GM23338 (cell line): ENCODE measurements around the gene LCE3B. TPM values are rescaled to one million over a fixed set of nuclear protein-coding genes. Genes with fewer than 3 reads are reported as not detected.

Source experiments
- ATAC-seq: fragments of 200-7000 bp; cut with Tn5 transposase; 3 replicates; pipeline ENCODE4 v1.9.1; 2020
- DNase-seq: peaks from one replicate; pipeline ENCODE4 v3.0.0-alpha.2; 2015; ENCODE audit warnings: low spot score
- H2AFZ ChIP-seq: fragments of 200-600 bp; sonication (generic); 2 replicates; pipeline ENCODE4 v1.8.0; 2016; ENCODE audit warnings: antibody characterized with exemption, mild to moderate bottlenecking, moderate library complexity
- H3F3A ChIP-seq: fragments of 200-600 bp; sonication (generic); replicated peaks from 2 replicates; pipeline ENCODE4 v1.8.0; 2017; ENCODE audit warnings: antibody characterized with exemption, mixed run types, low read depth
- H3K27ac ChIP-seq: fragments of 200-600 bp; sonication (generic); 2 replicates; pipeline ENCODE4 v1.6.1; 2016; ENCODE audit warnings: low read depth
- H3K27me3 ChIP-seq: fragments of 200-600 bp; sonication (generic); 2 replicates; pipeline ENCODE4 v1.8.0; 2016; ENCODE audit warnings: mild to moderate bottlenecking, mixed run types, moderate library complexity; ENCODE audit not compliant: insufficient read depth
- H3K36me3 ChIP-seq: fragments of 200-600 bp; sonication (generic); 2 replicates; pipeline ENCODE4 v1.8.0; 2016; ENCODE audit warnings: mild to moderate bottlenecking; ENCODE audit not compliant: insufficient read depth
- H3K4me1 ChIP-seq: fragments of 200-600 bp; sonication (generic); 2 replicates; pipeline ENCODE4 v1.8.0; 2016; ENCODE audit warnings: mild to moderate bottlenecking, moderate library complexity; ENCODE audit not compliant: insufficient read depth
- H3K4me2 ChIP-seq: fragments of 200-600 bp; sonication (generic); 2 replicates; pipeline ENCODE4 v1.7.1; 2017; ENCODE audit warnings: mixed run types
- H3K4me3 ChIP-seq: fragments of 200-600 bp; sonication (generic); 2 replicates; pipeline ENCODE4 v1.6.1; 2016; ENCODE audit warnings: mixed run types
- H3K79me2 ChIP-seq: fragments of 200-600 bp; sonication (generic); replicated peaks from 2 replicates; pipeline ENCODE4 v1.8.0; 2017; ENCODE audit warnings: mild to moderate bottlenecking; ENCODE audit not compliant: insufficient read depth
- H3K9me2 ChIP-seq: fragments of 200-600 bp; sonication (generic); 2 replicates; pipeline ENCODE4 v1.8.0; 2017; ENCODE audit not compliant: insufficient read depth
- H4K20me1 ChIP-seq: fragments of 200-600 bp; sonication (generic); replicated peaks from 2 replicates; pipeline ENCODE4 v1.8.0; 2017; ENCODE audit warnings: mild to moderate bottlenecking; ENCODE audit not compliant: insufficient read depth
- H3K27ac Mint-ChIP-seq: 2 replicates; pipeline ENCODE4 v1.8.0; 2020; ENCODE audit warnings: inconsistent platforms, mild to moderate bottlenecking, moderate library complexity, mixed read lengths
- H3K27me3 Mint-ChIP-seq: 3 replicates; pipeline ENCODE4 v1.8.0; 2022; ENCODE audit warnings: low read depth, mild to moderate bottlenecking, moderate library complexity, mixed read lengths, inconsistent platforms; ENCODE audit not compliant: insufficient read depth, poor library complexity
- H3K36me3 Mint-ChIP-seq: 3 replicates; pipeline ENCODE4 v1.8.0; 2021; ENCODE audit warnings: low read depth, mild to moderate bottlenecking, inconsistent platforms, moderate library complexity, mixed read lengths
- H3K4me1 Mint-ChIP-seq: 3 replicates; pipeline ENCODE4 v1.8.0; 2020; ENCODE audit warnings: mild to moderate bottlenecking, inconsistent platforms, mixed read lengths
- H3K4me3 Mint-ChIP-seq: 3 replicates; pipeline ENCODE4 v1.8.0; 2021; ENCODE audit warnings: moderate library complexity, mild to moderate bottlenecking, inconsistent platforms, mixed read lengths
- H3K9me3 Mint-ChIP-seq: 3 replicates; pipeline ENCODE4 v1.8.0; 2020; ENCODE audit warnings: moderate library complexity, mild to moderate bottlenecking, inconsistent platforms, mixed read lengths
- CREB1 ChIP-seq: fragments of 250-450 bp; sonication (Bioruptor Pico); IDR thresholded peaks from 2 replicates; pipeline ENCODE4 v1.5.0; 2020; ENCODE audit warnings: low read depth, mild to moderate bottlenecking, moderate library complexity
- EZH2 ChIP-seq: fragments of 200-600 bp; sonication (generic); IDR thresholded peaks from one replicate; pipeline ENCODE4 v1.8.0; 2017; ENCODE audit warnings: antibody characterized with exemption, mild to moderate bottlenecking, low read depth; ENCODE audit not compliant: unreplicated experiment
- EZH2phosphoT487 ChIP-seq: fragments of 200-600 bp; sonication (generic); IDR thresholded peaks from one replicate; pipeline ENCODE4 v1.8.1; 2018; ENCODE audit warnings: antibody characterized with exemption; ENCODE audit not compliant: unreplicated experiment
- JUNB ChIP-seq: IDR thresholded peaks from one replicate; pipeline ENCODE4 v1.6.1; 2016; ENCODE audit warnings: antibody characterized with exemption; ENCODE audit not compliant: unreplicated experiment
- NANOG ChIP-seq: IDR thresholded peaks from 2 replicates; pipeline ENCODE4 v1.6.1; 2016; ENCODE audit warnings: antibody characterized with exemption, borderline replicate concordance
- POLR2AphosphoS5 ChIP-seq: IDR thresholded peaks from 2 replicates; pipeline ENCODE4 v1.6.1; 2016; ENCODE audit warnings: antibody characterized with exemption, low read depth
- STAT1 ChIP-seq: IDR thresholded peaks from one replicate; pipeline ENCODE4 v1.6.1; 2016; ENCODE audit warnings: antibody characterized with exemption; ENCODE audit not compliant: unreplicated experiment
- ZNF114 ChIP-seq: fragments of 250-450 bp; sonication (Bioruptor Pico); IDR thresholded peaks from 2 replicates; pipeline ENCODE4 v1.5.0; 2020; ENCODE audit warnings: mild to moderate bottlenecking, moderate library complexity
- ZNF331 ChIP-seq: fragments of 250-450 bp; sonication (Bioruptor Pico); IDR thresholded peaks from 2 replicates; pipeline ENCODE4 v1.5.0; 2020; ENCODE audit warnings: low read depth, mild to moderate bottlenecking, moderate library complexity
- polyA plus RNA-seq: library from polyadenylated mRNA; unstranded; fragments of >200 nt; fragmentation: Nextera tagmentation; extraction: Ambion mirVana; gene quantifications from 2 replicates; pipeline ENCODE4 v1.2.1, GENCODE V29; 2016
- total RNA-seq: library from RNA; depleted of rRNA; stranded (reverse); fragments of >200 nt; shearing (Covaris generic); gene quantifications from 2 replicates; pipeline ENCODE4 v1.2.3, GENCODE V29; 2014
- TF ChIP-seq, protein P1 (sequence below): fragments of 250-450 bp; sonication (Bioruptor Pico); IDR thresholded peaks from 2 replicates; pipeline ENCODE4 v1.5.0; 2020; ENCODE audit warnings: mild to moderate bottlenecking, moderate library complexity
- TF ChIP-seq, protein P2 (sequence below), 2 experiments: fragments of 200-600 bp in 1 of 2; sonication (generic) in 1 of 2; conservative IDR thresholded peaks; 2 replicates each; pipeline versions ENCODE4 v1.5.1 to v1.6.1; 2016 to 2017; ENCODE audit warnings: antibody characterized with exemption in 2 of 2, low read depth in 2 of 2, mild to moderate bottlenecking in 2 of 2, moderate library complexity in 1 of 2
- TF ChIP-seq, protein P3 (sequence below): IDR thresholded peaks from 2 replicates; pipeline ENCODE4 v1.6.1; 2016; ENCODE audit warnings: antibody characterized with exemption

LCE3B gene
- total and polyA plus RNA-seq, 2 experiments from 2014 or later = not detected

DNA sequence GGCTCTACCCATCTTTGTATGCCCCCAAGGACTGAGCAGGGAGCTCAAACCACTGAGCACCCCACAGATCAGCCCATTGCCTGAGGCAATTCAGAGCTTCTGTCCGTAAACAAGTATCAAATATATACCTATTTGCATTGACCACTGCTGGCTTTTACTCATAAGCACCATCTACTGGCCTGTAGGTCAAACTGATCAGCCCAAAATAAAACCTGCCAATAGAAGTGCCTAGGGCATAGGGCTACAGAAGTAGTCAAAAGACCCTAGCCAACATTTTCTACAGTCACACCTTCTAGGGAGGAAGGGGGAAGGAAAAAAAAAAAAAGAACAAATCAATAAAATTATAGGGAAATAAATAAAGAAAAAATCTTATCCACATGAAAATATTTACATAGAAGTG, 28.0 kb upstream of the LCE3B start:
- H3K27me3 ChIP-seq = no peaks in the 10 kb centered on the region
- Mint-ChIP-seq H3K9me3 (peaks cover 2% of the 10 kb centered on the region; the same call in 1 of the 3 replicates), H3K4me3 (no peak overlapping the region), H3K36me3 (no peaks in the 10 kb centered on the region), H3K4me1 (no peaks in the 10 kb centered on the region), H3K27me3 (no peaks in the 10 kb centered on the region), H3K27ac (no peak overlapping the region)
- no peak overlapping the region for H2AFZ ChIP-seq
- no peak for DNase-seq
- H3K4me1 ChIP-seq = no peaks in the 10 kb centered on the region
- H3K4me3 ChIP-seq = no peak overlapping the region
- H3K79me2 ChIP-seq = no peaks in the 10 kb centered on the region
- no peaks in the 10 kb centered on the region for H3F3A ChIP-seq
- peaks cover 4% of the 10 kb centered on the region; the same call in 1 of the 2 replicates for H3K9me2 ChIP-seq
- ATAC-seq = no peak
- no peak for TF ChIP-seq CREB1 (CRISPR knock-in tag)
- no peaks in the 10 kb centered on the region for H3K36me3 ChIP-seq
- H4K20me1 ChIP-seq = no peaks in the 10 kb centered on the region
- no peak overlapping the region for H3K4me2 ChIP-seq
- H3K27ac ChIP-seq = no peak overlapping the region

DNA sequence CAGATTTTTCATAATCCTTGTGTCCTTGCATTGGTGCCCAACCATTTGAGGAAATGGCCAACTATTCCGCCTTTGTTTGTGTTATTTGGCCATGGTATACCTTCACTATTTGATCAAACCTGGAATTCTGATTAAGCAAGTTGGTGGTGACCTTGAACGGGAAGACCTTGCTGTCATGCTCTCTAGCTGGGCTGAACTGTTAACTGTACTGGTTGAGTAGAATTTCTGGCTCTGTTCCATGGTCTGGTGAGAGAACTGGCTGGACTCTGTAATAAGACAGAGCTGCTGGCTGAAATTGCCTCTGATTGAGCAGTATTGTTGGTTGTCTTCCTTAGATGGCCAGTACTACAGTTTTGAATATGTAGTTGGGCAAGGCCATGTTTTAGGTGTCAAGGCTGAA, 16.6 kb upstream of the LCE3B start:
- Histone ChIP-seq H3K36me3 (no peaks in the 10 kb centered on the region), H3K27me3 (no peaks in the 10 kb centered on the region), H3F3A (no peaks in the 10 kb centered on the region), H3K4me1 (no peaks in the 10 kb centered on the region), H3K27ac (no peak overlapping the region), H2AFZ (no peak overlapping the region), H3K9me2 (no peaks in the 10 kb centered on the region), H4K20me1 (no peaks in the 10 kb centered on the region), H3K4me3 (no peak overlapping the region), H3K79me2 (no peaks in the 10 kb centered on the region), H3K4me2 (no peak overlapping the region)
- Mint-ChIP-seq H3K4me1 (no peaks in the 10 kb centered on the region), H3K27me3 (no peaks in the 10 kb centered on the region), H3K36me3 (no peaks in the 10 kb centered on the region), H3K27ac (no peak overlapping the region), H3K9me3 (no peaks in the 10 kb centered on the region), H3K4me3 (no peak overlapping the region)
- no peak for DNase-seq
- no peak for ATAC-seq
- TF ChIP-seq CREB1 (CRISPR knock-in tag) = no peak
- TF ChIP-seq, protein P1, sequence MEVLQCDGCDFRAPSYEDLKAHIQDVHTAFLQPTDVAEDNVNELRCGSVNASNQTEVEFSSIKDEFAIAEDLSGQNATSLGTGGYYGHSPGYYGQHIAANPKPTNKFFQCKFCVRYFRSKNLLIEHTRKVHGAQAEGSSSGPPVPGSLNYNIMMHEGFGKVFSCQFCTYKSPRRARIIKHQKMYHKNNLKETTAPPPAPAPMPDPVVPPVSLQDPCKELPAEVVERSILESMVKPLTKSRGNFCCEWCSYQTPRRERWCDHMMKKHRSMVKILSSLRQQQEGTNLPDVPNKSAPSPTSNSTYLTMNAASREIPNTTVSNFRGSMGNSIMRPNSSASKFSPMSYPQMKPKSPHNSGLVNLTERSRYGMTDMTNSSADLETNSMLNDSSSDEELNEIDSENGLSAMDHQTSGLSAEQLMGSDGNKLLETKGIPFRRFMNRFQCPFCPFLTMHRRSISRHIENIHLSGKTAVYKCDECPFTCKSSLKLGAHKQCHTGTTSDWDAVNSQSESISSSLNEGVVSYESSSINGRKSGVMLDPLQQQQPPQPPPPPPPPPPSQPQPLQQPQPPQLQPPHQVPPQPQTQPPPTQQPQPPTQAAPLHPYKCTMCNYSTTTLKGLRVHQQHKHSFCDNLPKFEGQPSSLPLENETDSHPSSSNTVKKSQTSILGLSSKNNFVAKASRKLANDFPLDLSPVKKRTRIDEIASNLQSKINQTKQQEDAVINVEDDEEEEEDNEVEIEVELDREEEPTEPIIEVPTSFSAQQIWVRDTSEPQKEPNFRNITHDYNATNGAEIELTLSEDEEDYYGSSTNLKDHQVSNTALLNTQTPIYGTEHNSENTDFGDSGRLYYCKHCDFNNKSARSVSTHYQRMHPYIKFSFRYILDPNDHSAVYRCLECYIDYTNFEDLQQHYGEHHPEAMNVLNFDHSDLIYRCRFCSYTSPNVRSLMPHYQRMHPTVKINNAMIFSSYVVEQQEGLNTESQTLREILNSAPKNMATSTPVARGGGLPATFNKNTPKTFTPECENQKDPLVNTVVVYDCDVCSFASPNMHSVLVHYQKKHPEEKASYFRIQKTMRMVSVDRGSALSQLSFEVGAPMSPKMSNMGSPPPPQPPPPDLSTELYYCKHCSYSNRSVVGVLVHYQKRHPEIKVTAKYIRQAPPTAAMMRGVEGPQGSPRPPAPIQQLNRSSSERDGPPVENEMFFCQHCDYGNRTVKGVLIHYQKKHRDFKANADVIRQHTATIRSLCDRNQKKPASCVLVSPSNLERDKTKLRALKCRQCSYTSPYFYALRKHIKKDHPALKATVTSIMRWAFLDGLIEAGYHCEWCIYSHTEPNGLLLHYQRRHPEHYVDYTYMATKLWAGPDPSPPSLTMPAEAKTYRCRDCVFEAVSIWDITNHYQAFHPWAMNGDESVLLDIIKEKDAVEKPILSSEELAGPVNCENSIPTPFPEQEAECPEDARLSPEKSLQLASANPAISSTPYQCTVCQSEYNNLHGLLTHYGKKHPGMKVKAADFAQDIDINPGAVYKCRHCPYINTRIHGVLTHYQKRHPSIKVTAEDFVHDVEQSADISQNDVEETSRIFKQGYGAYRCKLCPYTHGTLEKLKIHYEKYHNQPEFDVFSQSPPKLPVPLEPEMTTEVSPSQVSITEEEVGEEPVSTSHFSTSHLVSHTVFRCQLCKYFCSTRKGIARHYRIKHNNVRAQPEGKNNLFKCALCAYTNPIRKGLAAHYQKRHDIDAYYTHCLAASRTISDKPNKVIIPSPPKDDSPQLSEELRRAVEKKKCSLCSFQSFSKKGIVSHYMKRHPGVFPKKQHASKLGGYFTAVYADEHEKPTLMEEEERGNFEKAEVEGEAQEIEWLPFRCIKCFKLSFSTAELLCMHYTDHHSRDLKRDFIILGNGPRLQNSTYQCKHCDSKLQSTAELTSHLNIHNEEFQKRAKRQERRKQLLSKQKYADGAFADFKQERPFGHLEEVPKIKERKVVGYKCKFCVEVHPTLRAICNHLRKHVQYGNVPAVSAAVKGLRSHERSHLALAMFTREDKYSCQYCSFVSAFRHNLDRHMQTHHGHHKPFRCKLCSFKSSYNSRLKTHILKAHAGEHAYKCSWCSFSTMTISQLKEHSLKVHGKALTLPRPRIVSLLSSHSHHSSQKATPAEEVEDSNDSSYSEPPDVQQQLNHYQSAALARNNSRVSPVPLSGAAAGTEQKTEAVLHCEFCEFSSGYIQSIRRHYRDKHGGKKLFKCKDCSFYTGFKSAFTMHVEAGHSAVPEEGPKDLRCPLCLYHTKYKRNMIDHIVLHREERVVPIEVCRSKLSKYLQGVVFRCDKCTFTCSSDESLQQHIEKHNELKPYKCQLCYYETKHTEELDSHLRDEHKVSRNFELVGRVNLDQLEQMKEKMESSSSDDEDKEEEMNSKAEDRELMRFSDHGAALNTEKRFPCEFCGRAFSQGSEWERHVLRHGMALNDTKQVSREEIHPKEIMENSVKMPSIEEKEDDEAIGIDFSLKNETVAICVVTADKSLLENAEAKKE (CRISPR knock-in tag) = no peak
- TF ChIP-seq, protein P2, sequence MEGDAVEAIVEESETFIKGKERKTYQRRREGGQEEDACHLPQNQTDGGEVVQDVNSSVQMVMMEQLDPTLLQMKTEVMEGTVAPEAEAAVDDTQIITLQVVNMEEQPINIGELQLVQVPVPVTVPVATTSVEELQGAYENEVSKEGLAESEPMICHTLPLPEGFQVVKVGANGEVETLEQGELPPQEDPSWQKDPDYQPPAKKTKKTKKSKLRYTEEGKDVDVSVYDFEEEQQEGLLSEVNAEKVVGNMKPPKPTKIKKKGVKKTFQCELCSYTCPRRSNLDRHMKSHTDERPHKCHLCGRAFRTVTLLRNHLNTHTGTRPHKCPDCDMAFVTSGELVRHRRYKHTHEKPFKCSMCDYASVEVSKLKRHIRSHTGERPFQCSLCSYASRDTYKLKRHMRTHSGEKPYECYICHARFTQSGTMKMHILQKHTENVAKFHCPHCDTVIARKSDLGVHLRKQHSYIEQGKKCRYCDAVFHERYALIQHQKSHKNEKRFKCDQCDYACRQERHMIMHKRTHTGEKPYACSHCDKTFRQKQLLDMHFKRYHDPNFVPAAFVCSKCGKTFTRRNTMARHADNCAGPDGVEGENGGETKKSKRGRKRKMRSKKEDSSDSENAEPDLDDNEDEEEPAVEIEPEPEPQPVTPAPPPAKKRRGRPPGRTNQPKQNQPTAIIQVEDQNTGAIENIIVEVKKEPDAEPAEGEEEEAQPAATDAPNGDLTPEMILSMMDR (conservative IDR thresholded peaks at IDR 0.05; ENCODE audit: low read depth in 2 of 2) = no peak
- no peak for TF ChIP-seq POLR2AphosphoS5
- TF ChIP-seq ZNF331 (CRISPR knock-in tag) = no peak
- TF ChIP-seq EZH2phosphoT487 = no peak
- TF ChIP-seq EZH2 = no peak
- TF ChIP-seq STAT1 = no peak
- TF ChIP-seq, protein P3, sequence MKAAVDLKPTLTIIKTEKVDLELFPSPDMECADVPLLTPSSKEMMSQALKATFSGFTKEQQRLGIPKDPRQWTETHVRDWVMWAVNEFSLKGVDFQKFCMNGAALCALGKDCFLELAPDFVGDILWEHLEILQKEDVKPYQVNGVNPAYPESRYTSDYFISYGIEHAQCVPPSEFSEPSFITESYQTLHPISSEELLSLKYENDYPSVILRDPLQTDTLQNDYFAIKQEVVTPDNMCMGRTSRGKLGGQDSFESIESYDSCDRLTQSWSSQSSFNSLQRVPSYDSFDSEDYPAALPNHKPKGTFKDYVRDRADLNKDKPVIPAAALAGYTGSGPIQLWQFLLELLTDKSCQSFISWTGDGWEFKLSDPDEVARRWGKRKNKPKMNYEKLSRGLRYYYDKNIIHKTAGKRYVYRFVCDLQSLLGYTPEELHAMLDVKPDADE = no peak
- TF ChIP-seq JUNB = no peak
- no peak for TF ChIP-seq ZNF114 (CRISPR knock-in tag)
- TF ChIP-seq NANOG = no peak
